Epithelial cell of esophagus (primary cell): Measurements from ENCODE around the gene UPK1A.

ENCODE experiments used
- DNase-seq: peaks from one replicate; pipeline ENCODE4 v3.0.0; 2010; ENCODE audit warnings: low read depth
- H3K4me3 ChIP-seq: 2 replicates; pipeline ENCODE4 v1.5.1; 2011; ENCODE audit warnings: mild to moderate bottlenecking, low read length, control low read depth
- TF ChIP-seq, protein P1 (sequence below): IDR thresholded peaks from 2 replicates; pipeline ENCODE4 v1.5.1; 2011; ENCODE audit warnings: low read depth, mild to moderate bottlenecking, low read length, control low read depth, inconsistent platforms; ENCODE audit not compliant: insufficient read depth; ENCODE audit errors: missing control alignments

Gene UPK1A

DNA sequence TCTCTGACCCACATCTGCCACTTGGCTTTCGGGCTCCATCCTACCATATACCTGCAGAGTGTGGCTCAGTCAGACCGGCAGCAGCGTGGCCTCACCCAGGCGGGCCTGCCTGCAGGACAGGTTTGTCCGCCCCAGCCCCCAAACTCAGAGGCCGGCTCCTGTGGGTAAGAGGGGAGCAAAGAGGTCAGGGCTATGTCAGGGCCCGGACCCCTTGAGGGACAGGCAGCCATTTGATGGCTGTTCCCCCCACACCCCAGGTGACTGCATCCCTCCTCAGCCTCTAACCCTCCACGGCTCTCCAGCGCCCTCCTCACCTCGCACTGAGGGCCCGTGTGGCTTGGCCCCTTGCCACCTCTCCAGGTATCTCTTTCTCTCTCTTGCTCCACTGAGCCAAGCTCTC lies 25.7 kb downstream of the UPK1A start:
- TF ChIP-seq, protein P1, sequence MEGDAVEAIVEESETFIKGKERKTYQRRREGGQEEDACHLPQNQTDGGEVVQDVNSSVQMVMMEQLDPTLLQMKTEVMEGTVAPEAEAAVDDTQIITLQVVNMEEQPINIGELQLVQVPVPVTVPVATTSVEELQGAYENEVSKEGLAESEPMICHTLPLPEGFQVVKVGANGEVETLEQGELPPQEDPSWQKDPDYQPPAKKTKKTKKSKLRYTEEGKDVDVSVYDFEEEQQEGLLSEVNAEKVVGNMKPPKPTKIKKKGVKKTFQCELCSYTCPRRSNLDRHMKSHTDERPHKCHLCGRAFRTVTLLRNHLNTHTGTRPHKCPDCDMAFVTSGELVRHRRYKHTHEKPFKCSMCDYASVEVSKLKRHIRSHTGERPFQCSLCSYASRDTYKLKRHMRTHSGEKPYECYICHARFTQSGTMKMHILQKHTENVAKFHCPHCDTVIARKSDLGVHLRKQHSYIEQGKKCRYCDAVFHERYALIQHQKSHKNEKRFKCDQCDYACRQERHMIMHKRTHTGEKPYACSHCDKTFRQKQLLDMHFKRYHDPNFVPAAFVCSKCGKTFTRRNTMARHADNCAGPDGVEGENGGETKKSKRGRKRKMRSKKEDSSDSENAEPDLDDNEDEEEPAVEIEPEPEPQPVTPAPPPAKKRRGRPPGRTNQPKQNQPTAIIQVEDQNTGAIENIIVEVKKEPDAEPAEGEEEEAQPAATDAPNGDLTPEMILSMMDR = no peak
- DNase-seq = peak; percentile 24

GRCh38 chr19:35693422-35693821 lies 27.1 kb downstream of the UPK1A start:
- H3K4me3 ChIP-seq = no peak overlapping the region
- TF ChIP-seq, protein P1 = no peak
- DNase-seq = no peak

More for the DNA sequence above, 25.7 kb downstream of the UPK1A start:
- H3K4me3 ChIP-seq = no peak overlapping the region

GRCh38 chr19:35693835-35694599 lies 27.7 kb downstream of the UPK1A start:
- H3K4me3 ChIP-seq = no peak overlapping the region
- TF ChIP-seq, protein P1 = peak; percentile 99
- peak; percentile 87 for DNase-seq

DNA sequence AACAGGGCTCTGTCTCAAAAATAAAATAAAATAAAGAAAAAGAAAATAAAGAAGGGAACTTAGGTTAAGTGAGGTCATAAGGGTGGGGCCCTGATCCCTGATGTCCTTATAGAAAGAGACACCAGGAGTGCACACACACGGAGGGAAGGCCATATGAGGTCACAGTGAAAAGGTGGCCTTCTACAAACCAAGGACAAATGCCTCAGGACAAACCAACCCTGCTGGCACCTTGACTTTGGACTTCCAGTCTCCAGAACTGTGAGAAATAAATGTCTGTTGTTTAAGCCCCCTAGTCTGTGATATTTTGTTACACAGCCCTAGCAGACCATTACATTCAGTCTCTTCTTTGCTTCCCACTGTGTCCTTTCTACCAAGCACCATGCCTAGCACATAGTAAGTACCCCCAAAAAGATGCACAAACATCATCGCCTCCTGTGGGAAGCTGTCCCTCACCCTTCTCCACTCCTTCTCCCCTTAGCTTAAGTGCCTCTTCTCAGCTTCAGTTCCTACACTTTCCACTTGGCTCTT lies 29.6 kb downstream of the UPK1A start:
- no peak overlapping the region for H3K4me3 ChIP-seq
- TF ChIP-seq, protein P1 = no peak
- DNase-seq = no peak

GRCh38 chr19:35696835-35697234 lies 30.5 kb downstream of the UPK1A start:
- DNase-seq = peak; percentile 19
- TF ChIP-seq, protein P1 = no peak
- H3K4me3 ChIP-seq = no peak overlapping the region

GRCh38 chr19:35702223-35703012 lies 36.1 kb downstream of the UPK1A start:
- DNase-seq = peak; percentile 99
- TF ChIP-seq, protein P1 = no peak
- peak overlapping the region; percentile 70 for H3K4me3 ChIP-seq
